ENCODE measurements around the gene VENTX.

- TF ChIP-seq CTCF (IDR thresholded peaks at IDR 0.05): no peak
- no peak for TF ChIP-seq EP300 (IDR thresholded peaks at IDR 0.05)
Measured at GRCh38 chr10:133206356-133207040, 31.2 kb upstream of the VENTX start.
